Measurements from ENCODE around the gene RNF10.
"Not testable (repeated sequence)": the region's sequence is repeated elsewhere in the genome, so short reads cannot be mapped to it uniquely, and the experiment has no call there.

RNF10 gene

DNA sequence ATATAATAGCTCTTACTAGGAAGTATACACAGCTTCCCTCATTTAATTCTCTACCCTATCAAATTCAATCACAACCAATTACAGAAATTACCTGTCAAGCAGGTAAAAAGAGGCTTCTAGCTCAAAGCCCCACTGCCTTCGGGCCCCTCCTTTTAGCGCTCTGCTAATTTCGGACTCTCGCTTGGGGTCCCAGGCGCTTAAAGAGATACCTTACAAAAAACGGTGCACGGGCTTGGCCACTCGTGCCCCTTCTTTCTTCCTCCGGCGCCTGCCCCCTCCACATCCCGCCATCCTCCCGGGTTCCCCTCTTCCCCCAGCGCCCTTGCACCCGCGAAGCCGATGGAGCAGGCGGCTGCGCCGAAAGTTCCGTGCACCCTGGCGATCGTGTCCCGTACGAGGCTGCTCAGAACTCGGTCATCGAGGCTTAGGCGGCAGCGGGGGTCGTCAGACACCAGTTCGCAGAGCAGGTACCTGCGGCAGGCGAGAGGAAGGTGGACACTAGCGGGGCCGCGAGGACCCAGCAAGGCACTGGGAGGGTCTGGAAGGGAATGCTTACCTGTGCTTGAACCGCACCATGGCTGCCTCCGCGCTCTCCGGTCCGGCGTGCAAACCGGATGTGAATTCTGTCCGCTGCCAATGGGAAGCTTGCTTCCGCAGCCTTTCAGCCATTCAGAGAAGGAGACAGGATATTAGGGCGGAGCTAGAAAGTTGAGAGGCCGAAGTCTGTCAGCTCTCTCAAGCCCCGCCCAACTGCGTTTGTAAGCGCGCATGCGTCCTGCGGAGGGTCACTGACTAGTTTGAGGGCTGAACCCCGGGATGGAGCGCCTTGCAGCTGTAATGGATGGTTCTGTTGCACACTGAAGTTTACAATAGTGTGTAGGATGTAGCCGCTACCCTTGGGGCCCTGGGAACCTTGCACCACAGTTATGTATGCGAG is 46.9 kb downstream of the RNF10 start, which contains the start of gene POP5:
TSS of gene POP5 (minus strand) at position 616 of the 937 bp plus-strand sequence. CDS start at position 576, 40 bp downstream.
- peak; percentile 86 for DNase-seq (ENCODE audit: low read depth)

DNA sequence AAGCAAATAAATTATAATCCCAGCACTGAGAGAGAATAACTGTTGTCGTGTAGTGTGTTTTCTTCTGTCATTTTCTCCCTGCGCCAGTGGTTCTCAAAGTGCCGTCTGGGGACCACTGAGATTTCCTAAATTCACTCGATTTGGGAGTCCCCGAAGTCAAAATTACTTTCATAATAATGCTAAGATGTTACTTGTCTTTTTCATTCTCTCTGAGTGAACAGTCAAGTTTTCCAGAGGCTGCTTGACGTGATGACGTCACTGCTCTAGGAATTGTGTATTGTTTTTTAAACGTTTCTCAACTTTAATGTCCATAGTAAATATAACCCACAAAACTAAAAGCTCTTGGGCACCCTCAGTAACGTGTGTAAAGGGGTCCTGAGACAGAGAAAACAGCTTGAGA is 47.8 kb downstream of the RNF10 start:
- no peak for DNase-seq (ENCODE audit: low read depth)

- peak; percentile 68 for DNase-seq (ENCODE audit: low read depth)
These were observed 49.4 kb downstream of the RNF10 start for GRCh38 chr12:120583478-120584030.

DNA sequence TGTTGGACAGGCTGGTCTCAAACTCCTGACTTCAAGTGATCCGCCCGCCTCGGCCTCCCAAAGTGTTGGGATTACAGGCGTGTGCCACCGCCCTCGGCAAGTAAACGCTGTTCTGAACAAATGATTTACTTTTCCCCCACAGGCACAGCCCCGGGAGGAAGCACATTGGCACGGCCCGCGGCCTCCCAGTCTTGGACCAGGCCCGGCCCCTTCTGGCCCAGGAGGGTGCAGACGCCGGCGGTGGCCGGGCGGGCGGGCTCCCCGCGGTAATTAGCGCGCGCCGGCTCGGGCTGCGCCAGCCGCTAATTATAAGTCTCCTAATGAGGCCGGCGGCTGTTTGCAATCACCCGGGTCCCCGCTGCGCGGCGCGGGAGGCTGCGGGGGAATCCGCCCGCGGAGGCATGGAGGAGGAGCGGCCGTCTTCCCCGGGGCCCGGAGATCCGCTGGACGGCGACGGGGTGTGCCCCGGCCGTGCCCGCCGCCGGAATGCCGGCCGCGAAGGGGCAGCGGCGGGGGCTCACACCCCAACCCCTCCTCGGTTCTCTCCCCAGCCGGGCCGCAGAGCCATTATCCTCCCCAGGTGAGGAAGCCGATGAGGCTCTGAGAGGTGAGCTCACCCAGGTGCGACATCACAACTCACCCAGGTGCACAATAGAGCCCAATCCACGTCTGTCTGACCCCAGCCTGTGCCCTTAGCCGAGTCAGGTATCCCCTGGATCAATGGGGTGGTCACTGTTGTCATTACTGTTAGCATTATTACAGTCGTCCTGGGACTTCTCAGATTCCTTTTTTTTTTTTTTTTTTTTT is 50.4 kb downstream of the RNF10 start:
- peak; percentile 43 for DNase-seq (ENCODE audit: low read depth)

- no peak for DNase-seq (ENCODE audit: low read depth)
These were observed 52.0 kb downstream of the RNF10 start for GRCh38 chr12:120586206-120586605.

DNA sequence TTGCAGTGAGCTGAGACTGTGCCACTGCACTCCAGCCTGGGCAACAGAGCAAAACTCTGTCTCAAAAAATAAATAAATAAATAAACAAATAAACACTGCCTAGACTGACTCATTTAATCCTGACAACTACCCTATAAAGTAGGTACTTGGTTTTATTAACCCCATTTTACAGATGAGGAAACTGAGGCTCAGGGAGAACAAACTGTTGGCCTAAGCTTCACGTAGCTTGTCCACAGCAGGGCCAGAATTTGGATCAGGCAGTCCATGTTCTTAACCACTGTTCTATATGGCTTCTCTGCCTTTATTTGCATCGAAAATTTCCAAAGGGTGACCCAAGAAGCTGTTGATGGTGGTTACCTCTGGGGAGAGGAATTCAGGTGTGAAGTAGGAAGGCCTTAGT is 52.7 kb downstream of the RNF10 start:
- no peak for DNase-seq (ENCODE audit: low read depth)

- DNase-seq (ENCODE audit: low read depth) = no peak
These were observed 54.2 kb downstream of the RNF10 start for GRCh38 chr12:120588371-120588770.

GRCh38 chr12:120588948-120589930 is 55.1 kb downstream of the RNF10 start:
- no peak for DNase-seq (ENCODE audit: low read depth)

DNA sequence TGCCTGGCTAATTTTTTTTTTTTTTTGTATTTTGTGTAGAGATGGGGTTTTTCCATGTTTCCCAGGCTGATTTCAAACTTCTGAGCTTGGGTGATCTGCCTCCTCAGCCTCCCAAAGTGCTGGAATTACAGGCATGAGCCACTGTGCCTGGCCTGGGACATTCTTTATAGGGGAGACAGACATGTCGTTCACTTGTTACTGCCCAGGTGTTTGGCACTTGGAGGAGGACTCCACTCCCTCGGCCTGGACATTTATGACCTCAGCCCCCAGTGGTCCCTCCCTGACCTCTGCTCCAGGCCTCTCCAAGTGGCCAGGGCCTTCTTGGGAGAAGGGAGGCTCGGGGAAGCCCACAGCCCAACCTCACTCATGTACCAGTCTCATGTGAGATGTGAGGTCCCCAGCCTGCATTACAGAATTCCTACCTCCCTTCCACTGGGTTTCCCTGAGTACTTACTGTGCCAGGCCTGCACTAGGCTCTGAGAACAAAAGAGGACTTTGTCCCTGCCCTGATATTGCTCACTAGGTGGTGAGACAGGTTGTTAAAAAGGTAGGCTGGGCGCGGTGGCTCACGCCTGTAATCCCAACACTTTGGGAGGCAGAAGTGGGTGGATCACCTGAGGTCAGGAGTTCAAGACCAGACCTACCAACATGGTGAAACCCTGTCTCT is 56.7 kb downstream of the RNF10 start:
- no peak for DNase-seq (ENCODE audit: low read depth)

DNA sequence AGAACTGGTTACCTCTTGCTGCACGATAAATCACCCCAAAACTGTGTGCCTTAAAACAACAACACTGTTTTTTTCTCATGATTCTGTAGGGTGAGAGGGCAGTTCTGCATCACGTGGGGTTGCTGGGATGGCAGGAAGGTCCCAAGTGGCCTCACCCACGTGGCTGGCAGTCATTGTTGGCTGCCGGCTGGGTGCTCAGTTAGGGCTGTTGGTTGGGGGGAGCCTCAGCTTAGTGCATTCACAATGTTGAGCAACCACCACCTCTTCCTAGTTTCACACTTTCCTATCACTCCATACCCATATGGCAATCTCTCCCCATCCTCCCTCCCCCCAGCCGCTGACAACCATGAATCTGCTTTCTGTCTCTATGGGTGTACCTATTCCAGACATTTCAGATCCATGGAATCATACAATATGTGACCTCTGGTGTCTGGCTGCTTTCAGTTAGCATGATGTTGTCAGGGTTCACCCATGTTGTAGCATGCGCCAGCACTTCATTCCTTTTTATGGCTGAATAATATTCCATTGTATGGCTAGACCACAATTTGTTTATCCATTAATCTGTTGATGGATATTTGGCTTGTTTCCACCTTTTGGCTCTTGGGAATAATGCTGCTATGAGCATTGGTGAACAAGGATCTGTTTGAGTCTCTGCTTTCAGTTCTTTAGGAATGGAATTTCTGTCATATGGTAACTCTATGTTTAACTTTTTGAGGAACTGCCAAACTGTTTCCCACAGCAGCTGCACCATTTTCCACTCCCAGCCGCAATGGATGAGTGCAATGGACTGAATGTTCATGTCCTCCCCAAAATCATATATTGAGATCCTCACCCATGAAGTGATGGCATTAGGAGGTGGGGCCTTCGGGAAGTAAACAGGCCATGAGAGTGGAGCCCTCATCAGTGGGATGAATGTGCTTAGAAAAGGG is 58.2 kb downstream of the RNF10 start:
- no peak for DNase-seq (ENCODE audit: low read depth)

DNA sequence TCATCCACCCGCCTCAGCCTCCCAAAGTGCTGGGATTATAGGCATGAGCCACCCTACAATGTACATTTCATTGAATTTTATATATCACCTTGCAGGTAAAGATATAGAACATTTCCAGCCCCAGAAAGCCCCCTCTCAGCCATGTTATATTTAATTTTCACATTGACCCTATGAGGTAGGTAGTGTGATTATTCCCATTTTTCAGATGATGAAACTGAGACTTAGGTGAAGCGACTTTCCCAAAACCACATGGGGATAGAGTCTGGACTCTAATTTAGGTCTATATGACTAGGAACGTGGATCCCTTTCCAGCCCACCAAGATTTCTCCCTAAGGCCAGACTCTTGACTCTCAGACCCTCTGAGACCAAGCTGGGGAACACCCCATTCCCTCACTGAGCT is 62.7 kb downstream of the RNF10 start:
- no peak for DNase-seq (ENCODE audit: low read depth)

DNA sequence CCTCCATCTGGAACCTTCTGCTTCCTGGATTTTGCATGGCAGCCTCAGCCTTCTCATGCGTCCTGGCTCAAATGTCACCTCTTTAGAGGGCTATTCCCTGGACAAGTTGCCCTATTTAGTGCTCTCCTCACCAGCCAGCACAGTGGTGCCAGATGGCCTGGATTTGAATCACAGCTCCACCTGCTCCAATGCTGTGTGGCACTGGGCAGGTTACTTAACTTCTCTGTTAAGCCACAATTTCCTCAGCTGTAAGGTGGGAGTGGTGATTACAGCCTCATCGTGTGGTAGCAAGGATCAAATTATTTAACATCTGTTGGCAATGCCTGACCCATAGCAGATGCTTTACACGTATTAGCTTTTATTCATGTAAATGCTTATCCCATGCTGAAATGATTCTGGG is 63.7 kb downstream of the RNF10 start:
- DNase-seq (ENCODE audit: low read depth) = no peak

DNA sequence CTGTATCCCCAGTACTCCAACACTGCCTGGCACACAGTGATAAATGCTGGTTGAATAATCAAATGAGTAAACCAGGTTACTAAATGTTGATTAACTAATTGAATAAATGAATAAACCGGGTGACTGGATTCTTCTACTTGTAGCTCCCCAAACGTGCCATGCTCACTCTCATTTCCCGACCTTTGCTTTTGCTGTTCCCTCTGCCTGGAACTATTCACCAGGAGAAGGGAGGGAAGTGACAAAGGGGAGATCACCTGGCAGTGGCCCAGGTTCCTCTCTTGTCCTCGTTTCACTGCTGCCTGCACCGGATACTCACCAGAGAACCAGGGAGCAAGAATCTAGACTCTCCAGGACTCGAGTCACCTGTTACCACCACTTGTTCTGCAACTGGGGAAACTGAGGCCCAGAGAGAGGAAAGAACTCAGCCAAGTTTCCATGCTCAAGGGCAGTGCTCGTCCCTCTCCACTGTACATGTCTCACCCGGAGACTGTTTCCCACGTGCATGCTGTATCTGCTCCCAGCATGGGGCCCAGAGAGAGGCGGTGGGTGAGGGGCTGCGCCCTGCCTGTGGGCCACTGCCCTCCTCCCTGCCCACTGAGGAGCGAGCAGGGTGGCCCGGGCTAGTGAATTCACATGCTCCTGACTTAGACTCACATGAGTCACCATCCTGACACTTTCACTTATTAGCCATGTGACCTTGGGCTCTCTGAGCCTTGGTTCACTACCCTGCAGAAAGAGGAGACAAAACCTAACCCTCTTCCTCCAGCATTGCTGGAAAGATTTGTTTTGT is 64.7 kb downstream of the RNF10 start:
- DNase-seq (ENCODE audit: low read depth) = no peak

- no peak for DNase-seq (ENCODE audit: low read depth)
These were observed 65.8 kb downstream of the RNF10 start for GRCh38 chr12:120599672-120600552.

DNA sequence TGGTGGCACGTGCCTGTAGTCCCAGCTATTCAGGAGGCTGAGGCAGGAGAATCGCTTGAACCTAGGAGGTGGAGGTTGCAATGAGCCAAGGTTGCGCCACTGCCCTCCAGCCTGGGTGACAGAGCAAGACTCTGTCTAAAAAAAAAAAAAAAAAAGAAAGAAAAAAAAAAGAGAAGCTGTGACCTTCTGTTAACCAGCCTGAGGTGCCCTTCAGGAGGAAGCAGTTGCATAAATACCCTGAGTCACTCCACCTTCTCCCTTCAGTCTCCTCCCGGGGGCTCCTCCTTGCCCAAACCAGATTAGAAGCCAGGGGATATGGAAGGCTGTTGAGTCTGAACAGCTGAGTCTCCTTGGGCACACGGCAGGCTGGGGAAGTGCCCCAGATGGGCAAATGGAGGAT is 68.3 kb downstream of the RNF10 start:
- DNase-seq (ENCODE audit: low read depth) = not testable (repeated sequence)

DNA sequence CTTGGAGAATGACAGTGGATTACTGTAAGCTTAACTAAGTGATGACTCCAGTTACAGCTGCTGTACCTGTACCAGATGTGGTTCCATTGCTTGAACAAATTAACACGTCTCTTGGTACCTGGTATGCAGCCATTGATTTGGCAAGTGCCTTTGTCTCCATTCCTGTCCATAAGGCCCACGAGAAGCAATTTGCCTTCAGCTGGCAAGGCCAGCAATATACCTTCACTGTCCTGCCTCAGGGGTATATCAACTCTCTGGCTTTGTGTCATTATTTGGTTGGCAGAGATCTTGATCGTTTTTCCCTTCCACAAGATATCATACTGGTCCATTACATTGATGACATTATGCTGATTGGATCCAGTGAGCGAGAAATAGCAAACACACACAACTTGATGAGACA is 76.4 kb downstream of the RNF10 start:
- DNase-seq (ENCODE audit: low read depth) = no peak

DNA sequence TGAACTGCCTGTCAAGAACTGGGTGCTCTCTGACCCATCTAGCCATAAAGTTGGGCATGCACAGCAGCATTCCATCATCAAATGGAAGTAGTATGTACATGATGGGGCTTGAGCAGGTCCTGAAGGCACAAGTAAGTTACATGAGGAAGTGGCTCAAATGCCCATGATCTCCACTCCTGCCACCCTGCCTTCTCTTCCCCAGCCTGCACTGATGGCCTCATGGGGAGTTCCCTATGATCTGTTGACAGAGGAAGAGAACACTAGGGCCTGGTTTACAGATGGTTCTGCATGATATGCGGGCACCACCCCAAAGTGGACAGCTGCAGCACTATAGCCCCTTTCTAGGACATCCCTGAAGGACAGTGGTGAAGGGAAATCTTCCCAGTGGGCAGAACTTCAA is 77.4 kb downstream of the RNF10 start:
- not testable (repeated sequence) for DNase-seq (ENCODE audit: low read depth)

GRCh38 chr12:120614848-120615247 is 80.7 kb downstream of the RNF10 start:
- DNase-seq (ENCODE audit: low read depth) = no peak
